Activated naive CD8-positive, alpha-beta T cell treated with anti-CD3 and anti-CD28 coated beads, Interleukin-2, amount 50 U/mL, for 16 hours (primary cell): Measurements from ENCODE around the gene IL13RA1.
"Not testable (repeated sequence)": the region's sequence is repeated elsewhere in the genome, so short reads cannot be mapped to it uniquely, and the experiment has no call there.

Experiments
- DNase-seq: peaks from one replicate; pipeline ENCODE4 v3.0.0-alpha.2; 2020; ENCODE audit warnings: low read depth, low spot score

Gene IL13RA1

GRCh38 chrX:118726887-118727685, at the start of gene IL13RA1:
Gene IL13RA1, plus strand, starts transcription at chrX:118727606. Its CDS starts 33 bp downstream, at chrX:118727639.
- DNase-seq = no peak

DNA sequence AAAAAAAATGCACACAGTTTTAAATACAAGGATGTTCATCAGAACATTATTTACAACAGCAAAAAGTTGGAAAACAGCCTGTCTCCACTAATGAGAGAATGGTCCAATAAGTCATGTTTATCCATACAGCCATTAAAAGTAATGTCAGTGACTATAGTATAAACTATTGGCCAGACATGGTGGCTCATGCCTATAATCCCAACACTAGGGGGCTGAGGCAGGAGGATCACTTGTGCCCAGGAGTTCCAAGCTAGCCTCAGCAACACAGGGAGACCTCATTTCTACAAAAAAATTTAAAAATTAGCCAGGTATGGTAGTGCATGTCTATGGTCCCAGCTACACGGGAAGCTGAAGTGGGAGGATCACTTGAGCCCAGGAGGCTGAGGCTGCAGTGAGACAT, 48.1 kb upstream of the IL13RA1 start:
- DNase-seq = no peak

DNA sequence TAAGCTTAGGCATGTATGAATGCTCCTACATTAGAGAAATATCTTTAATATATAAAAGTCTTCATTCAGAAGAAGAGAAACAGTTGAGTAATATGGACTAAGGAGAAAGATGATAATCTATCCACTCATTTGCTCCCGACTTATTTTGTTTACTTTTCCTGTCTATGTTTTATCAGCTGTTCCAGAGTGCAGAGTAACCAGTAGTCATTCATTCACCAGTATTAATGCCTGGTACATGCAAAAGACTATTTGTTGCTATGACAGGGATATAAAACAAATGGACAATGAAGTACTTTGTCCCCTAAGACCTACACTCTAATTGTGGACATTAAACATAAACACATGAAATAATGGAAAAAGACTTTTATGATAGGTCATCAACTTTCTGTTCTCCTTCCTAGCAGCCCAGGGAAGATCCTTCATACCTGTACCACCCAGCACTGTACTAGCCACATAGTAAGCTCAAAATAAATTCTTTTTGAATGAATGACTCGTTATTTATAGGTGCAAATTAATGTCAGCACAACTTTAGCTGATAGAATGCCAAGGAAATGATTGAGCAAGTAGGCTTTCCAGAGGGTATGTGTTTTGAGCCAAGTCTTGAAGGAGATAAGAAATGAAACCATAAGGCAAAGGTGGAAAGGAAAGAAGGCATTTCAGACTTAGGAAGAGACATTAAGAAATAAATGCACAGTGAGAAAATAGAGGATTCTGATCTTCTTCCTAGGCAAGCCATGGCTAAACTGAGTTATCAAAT, 45.0 kb upstream of the IL13RA1 start:
- DNase-seq = no peak

- no peak for DNase-seq
Observed at GRCh38 chrX:118685393-118685792, 42.0 kb upstream of the IL13RA1 start.

- no peak for DNase-seq
Observed at GRCh38 chrX:118688935-118689334, 38.5 kb upstream of the IL13RA1 start.

- no peak for DNase-seq
Observed at GRCh38 chrX:118693843-118694242, 33.6 kb upstream of the IL13RA1 start.

DNA sequence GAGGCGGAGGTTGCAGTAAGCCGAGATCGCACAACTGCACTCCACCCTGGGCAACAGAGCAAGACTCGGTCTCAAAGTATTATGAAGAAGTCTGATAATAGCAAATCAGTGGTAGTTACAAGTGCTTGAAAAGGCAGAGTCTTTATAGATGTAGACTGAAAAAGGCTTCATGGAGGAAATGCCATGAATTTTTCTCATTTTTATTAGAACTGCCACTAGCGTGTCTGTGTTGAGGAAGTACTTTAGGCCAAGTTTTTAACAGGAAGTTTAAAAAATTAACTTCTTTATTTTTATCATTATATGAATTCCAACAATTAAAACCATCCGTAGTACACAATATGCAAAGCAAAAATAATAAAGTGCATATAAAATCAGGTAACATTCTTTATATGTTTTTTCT, 32.8 kb upstream of the IL13RA1 start:
- no peak for DNase-seq

GRCh38 chrX:118698516-118699170, 28.8 kb upstream of the IL13RA1 start:
- DNase-seq = no peak

DNA sequence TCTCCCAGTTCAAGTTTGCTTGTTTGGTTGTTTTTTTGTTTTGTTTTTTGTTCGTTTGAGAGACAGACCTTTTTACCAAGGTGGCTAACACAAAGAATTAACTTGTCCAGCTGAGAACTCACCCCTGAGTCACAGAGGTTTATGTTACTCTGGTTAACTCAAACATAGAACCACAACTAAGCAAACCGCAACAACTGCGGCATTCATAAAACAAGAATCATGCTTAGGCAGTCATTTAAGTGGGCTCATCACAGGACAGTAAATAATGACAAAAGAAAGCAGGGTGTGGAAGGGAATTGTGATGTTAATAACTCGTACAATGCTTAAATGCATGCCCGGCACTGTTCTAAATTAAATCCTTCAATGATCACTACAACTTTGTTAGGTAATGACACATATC, 24.7 kb upstream of the IL13RA1 start:
- DNase-seq = no peak

DNA sequence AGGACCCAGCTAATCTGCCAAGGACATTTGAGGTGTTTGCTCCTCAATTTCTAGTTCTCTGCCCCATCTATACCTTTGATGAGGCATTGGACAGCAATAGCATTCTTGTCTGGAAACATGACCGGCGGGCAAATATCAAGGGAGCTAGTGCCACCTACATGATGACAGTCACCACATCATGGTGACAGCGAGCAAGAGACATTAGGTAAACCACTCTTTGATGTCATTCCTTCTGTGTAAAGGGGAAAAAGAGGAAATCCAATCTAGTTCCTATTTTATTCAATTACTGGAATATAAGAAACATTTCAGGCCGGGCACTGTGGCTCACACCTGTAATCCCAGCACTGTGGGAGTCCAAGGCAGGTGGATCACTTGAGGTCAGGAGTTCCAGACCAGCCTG, 20.7 kb upstream of the IL13RA1 start:
- no peak for DNase-seq

- DNase-seq = no peak
Observed at GRCh38 chrX:118714521-118714920, 12.9 kb upstream of the IL13RA1 start.

GRCh38 chrX:118715917-118716316, 11.5 kb upstream of the IL13RA1 start:
- not testable (repeated sequence) for DNase-seq

DNA sequence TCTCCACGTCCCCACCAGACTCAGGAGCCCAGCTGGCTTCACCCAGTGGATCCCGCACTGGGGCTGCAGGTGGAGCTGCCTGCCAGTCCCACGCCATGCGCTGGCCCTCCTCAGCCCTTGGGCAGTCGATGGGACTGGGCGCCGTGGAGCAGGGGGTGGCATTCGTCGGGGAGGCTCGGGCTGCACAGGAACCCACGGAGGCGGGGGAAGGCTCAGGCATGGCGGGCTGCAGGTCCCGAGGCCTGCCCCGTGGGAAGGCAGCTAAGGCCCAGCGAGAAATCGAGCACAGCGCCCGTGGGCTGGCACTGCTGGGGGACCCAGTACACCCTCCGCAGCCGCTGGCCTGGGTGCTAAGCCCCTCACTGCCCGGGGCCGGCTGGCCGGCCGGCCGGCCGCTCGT, 10.6 kb upstream of the IL13RA1 start:
- not testable (repeated sequence) for DNase-seq

DNA sequence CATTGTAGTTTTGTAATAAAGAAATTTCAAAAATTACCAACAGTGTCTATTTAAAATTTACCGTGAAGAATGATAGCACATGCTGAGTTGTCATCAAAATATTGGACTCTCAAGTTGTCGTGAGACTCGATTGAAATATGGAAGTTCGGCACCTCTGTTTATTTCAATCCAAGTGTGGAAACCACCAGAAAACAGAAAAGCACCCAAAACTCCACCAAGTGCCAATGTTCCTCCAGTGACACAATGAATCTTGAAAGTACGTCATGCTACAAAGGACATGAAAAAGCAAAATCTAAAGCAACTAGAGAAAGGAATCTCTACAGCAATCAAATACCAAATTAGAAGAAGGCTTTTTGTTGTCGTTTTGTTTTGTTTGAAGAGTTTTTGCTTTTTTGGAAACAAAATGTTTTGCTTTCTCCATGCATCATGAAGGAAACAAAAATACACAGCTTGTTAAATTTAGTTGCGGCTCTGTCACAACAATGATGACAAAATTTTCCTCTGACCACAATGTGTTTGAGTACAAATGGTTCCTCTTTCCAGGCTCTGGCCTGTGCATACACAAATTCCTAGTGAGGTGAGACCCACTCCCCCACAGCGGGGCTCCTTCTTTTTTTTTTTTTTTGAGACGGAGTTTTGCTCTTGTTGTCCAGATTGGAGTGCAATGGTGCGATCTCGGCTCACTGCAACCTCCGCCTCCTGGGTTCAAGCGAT, 9.6 kb upstream of the IL13RA1 start:
- DNase-seq = no peak

GRCh38 chrX:118718737-118719136, 8.7 kb upstream of the IL13RA1 start:
- DNase-seq = no peak

DNA sequence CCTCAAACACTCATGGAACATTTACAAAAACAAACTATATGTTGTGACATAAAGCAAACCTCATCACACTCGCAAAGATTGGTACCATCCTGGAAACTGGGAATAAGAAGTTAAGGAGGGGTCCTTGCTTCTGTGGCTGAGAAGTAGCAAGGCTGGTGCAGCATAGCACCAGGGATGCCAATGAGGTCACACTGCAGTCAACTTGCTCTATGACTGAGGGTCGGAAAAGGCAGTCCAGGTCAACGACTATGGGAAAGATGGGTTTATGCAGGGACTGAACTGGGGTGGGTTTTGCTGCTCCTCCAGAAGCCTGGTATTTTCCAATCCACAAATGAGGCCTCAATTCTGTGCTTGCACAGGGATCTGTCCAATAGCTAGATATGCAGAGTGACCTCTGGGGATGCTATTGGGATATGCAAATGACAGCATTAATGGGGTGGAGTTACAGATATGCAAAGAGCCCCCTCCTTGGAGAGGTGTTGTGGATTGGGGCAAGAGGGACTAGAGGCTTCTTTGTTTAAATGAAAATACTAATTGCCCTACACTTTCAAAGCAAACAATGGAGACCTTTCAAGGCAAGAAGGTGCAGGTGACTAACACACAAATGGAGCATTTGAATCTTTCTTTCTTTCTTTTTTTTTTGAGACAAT, 7.2 kb upstream of the IL13RA1 start:
- no peak for DNase-seq

- no peak for DNase-seq
Observed at GRCh38 chrX:118723376-118723775, 4.0 kb upstream of the IL13RA1 start.

- DNase-seq = no peak
Observed at GRCh38 chrX:118724365-118724764, 3.0 kb upstream of the IL13RA1 start.

DNA sequence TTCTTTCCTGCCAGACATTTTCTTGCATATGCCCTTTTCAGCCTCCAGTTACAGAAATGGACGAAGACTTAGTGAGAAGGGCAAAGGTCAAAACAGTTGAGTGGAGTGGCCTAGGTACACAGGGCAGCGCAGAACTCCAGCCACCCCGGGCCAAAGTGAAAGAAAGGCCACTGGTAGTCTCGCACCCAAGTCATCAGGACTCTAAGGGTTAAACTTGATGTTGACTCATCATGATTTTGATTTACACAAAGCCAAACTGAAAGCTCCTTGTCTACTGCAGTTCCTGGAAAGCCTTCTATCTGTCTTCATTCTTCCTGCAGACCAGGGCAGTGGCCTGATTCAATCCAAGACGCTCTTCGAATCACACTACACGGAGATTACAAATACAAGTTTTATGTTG, 2.6 kb upstream of the IL13RA1 start:
- no peak for DNase-seq

- no peak for DNase-seq
Observed at GRCh38 chrX:118726396-118726795, 1.0 kb upstream of the IL13RA1 start.

GRCh38 chrX:118727686-118728339, 407 bp downstream of the IL13RA1 start:
- DNase-seq = no peak
